ENCODE data around the gene ANTXR1. TPM values are rescaled to one million over a fixed set of nuclear protein-coding genes. Genes with fewer than 3 reads are reported as not detected.
A peak's percentile ranks its signal among the peaks of the same experiment; 100 is the strongest.

ANTXR1 gene
- total RNA-seq, 2 donors from 2014 or later: not detected

- Mint-ChIP-seq H3K27ac (no peak overlapping the region), H3K36me3 (ENCODE audit: low read depth) (peaks cover 2% of the 10 kb centered on the region), H3K27me3 (peaks cover 14% of the 10 kb centered on the region), H3K4me3 (no peak overlapping the region), H3K4me1 (no peaks in the 10 kb centered on the region)
- ATAC-seq: no peak
- DNase-seq: no peak
- no peaks in the 10 kb centered on the region for H3K9me3 ChIP-seq (ENCODE audit: control insufficient read depth, low read length, poor library complexity, severe bottlenecking)
Observed at GRCh38 chr2:68987021-68987503, 25.9 kb upstream of the ANTXR1 start.

- H3K4me3 Mint-ChIP-seq: no peak overlapping the region
- peaks cover 25% of the 10 kb centered on the region for H3K27me3 Mint-ChIP-seq
- no peak for DNase-seq
- no peak overlapping the region for H3K27ac Mint-ChIP-seq
- H3K9me3 ChIP-seq (ENCODE audit: control insufficient read depth, low read length, poor library complexity, severe bottlenecking): no peaks in the 10 kb centered on the region
- H3K36me3 Mint-ChIP-seq (ENCODE audit: low read depth): peaks cover 2% of the 10 kb centered on the region
- no peaks in the 10 kb centered on the region for H3K4me1 Mint-ChIP-seq
- no peak for ATAC-seq
Observed at GRCh38 chr2:68989035-68989434, 23.9 kb upstream of the ANTXR1 start.

- ATAC-seq: no peak
- Mint-ChIP-seq H3K4me1 (no peaks in the 10 kb centered on the region), H3K36me3 (ENCODE audit: low read depth) (peaks cover 2% of the 10 kb centered on the region), H3K27me3 (peaks cover 46% of the 10 kb centered on the region), H3K27ac (no peak overlapping the region), H3K4me3 (no peak overlapping the region)
- no peak for DNase-seq
- no peaks in the 10 kb centered on the region for H3K9me3 ChIP-seq (ENCODE audit: control insufficient read depth, low read length, poor library complexity, severe bottlenecking)
Observed at GRCh38 chr2:68992341-68992740, 20.6 kb upstream of the ANTXR1 start.

GRCh38 chr2:68992933-68993332 lies 20.0 kb upstream of the ANTXR1 start:
- H3K4me1 Mint-ChIP-seq: no peaks in the 10 kb centered on the region
- H3K36me3 Mint-ChIP-seq (ENCODE audit: low read depth): peaks cover 2% of the 10 kb centered on the region
- H3K9me3 ChIP-seq (ENCODE audit: control insufficient read depth, low read length, poor library complexity, severe bottlenecking): no peaks in the 10 kb centered on the region
- ATAC-seq (no peak), DNase-seq (no peak)
- H3K4me3 Mint-ChIP-seq: no peak overlapping the region
- no peak overlapping the region for H3K27ac Mint-ChIP-seq
- peaks cover 46% of the 10 kb centered on the region for H3K27me3 Mint-ChIP-seq

- H3K4me1 Mint-ChIP-seq: no peaks in the 10 kb centered on the region
- no peak overlapping the region for H3K27ac Mint-ChIP-seq
- ATAC-seq (no peak), DNase-seq (no peak)
- peaks cover 2% of the 10 kb centered on the region for H3K36me3 Mint-ChIP-seq (ENCODE audit: low read depth)
- H3K9me3 ChIP-seq (ENCODE audit: control insufficient read depth, low read length, poor library complexity, severe bottlenecking): no peaks in the 10 kb centered on the region
- H3K4me3 Mint-ChIP-seq: no peak overlapping the region
- peaks cover 46% of the 10 kb centered on the region for H3K27me3 Mint-ChIP-seq
Observed at GRCh38 chr2:68993660-68994059, 19.3 kb upstream of the ANTXR1 start.

- Mint-ChIP-seq H3K4me1 (no peaks in the 10 kb centered on the region), H3K36me3 (ENCODE audit: low read depth) (peaks cover 2% of the 10 kb centered on the region), H3K27ac (no peak overlapping the region), H3K4me3 (no peak overlapping the region), H3K27me3 (peaks cover 46% of the 10 kb centered on the region)
- ATAC-seq (no peak), DNase-seq (no peak)
- H3K9me3 ChIP-seq (ENCODE audit: control insufficient read depth, low read length, poor library complexity, severe bottlenecking): no peaks in the 10 kb centered on the region
Observed at GRCh38 chr2:68994864-68995263, 18.1 kb upstream of the ANTXR1 start.

- no peak overlapping the region for H3K4me3 Mint-ChIP-seq
- no peaks in the 10 kb centered on the region for H3K4me1 Mint-ChIP-seq
Observed at GRCh38 chr2:68995916-68996315, 17.1 kb upstream of the ANTXR1 start.

GRCh38 chr2:68997401-68997800 lies 15.6 kb upstream of the ANTXR1 start:
- H3K4me3 Mint-ChIP-seq: no peak overlapping the region
- peaks cover 39% of the 10 kb centered on the region for H3K27me3 Mint-ChIP-seq
- no peak overlapping the region for H3K27ac Mint-ChIP-seq
- H3K9me3 ChIP-seq (ENCODE audit: control insufficient read depth, low read length, poor library complexity, severe bottlenecking): peaks cover 9% of the 10 kb centered on the region
- no peaks in the 10 kb centered on the region for H3K36me3 Mint-ChIP-seq (ENCODE audit: low read depth)
- H3K4me1 Mint-ChIP-seq: no peaks in the 10 kb centered on the region
- DNase-seq (no peak), ATAC-seq (no peak)

More at GRCh38 chr2:68995916-68996315, 17.1 kb upstream of the ANTXR1 start:
- no peak overlapping the region for H3K27ac Mint-ChIP-seq
- peaks cover 44% of the 10 kb centered on the region for H3K27me3 Mint-ChIP-seq
- H3K9me3 ChIP-seq (ENCODE audit: control insufficient read depth, low read length, poor library complexity, severe bottlenecking): no peaks in the 10 kb centered on the region
- DNase-seq (no peak), ATAC-seq (no peak)
- no peaks in the 10 kb centered on the region for H3K36me3 Mint-ChIP-seq (ENCODE audit: low read depth)

- no peaks in the 10 kb centered on the region for H3K36me3 Mint-ChIP-seq (ENCODE audit: low read depth)
- H3K4me3 Mint-ChIP-seq: no peak overlapping the region
- no peaks in the 10 kb centered on the region for H3K4me1 Mint-ChIP-seq
- peaks cover 33% of the 10 kb centered on the region for H3K27me3 Mint-ChIP-seq
- peaks cover 9% of the 10 kb centered on the region for H3K9me3 ChIP-seq (ENCODE audit: control insufficient read depth, low read length, poor library complexity, severe bottlenecking)
- no peak overlapping the region for H3K27ac Mint-ChIP-seq
- DNase-seq (no peak), ATAC-seq (no peak)
Observed at GRCh38 chr2:69001879-69002278, 11.1 kb upstream of the ANTXR1 start.

- Mint-ChIP-seq H3K4me1 (no peaks in the 10 kb centered on the region), H3K36me3 (ENCODE audit: low read depth) (no peaks in the 10 kb centered on the region), H3K4me3 (no peak overlapping the region), H3K27ac (no peak overlapping the region), H3K27me3 (peaks cover 38% of the 10 kb centered on the region)
- H3K9me3 ChIP-seq (ENCODE audit: control insufficient read depth, low read length, poor library complexity, severe bottlenecking): peaks cover 9% of the 10 kb centered on the region
- DNase-seq (no peak), ATAC-seq (no peak)
Observed at GRCh38 chr2:69003731-69004130, 9.2 kb upstream of the ANTXR1 start.

GRCh38 chr2:69007169-69007568 lies 5.8 kb upstream of the ANTXR1 start:
- DNase-seq (no peak), ATAC-seq (no peak)
- H3K4me3 Mint-ChIP-seq: no peak overlapping the region
- H3K9me3 ChIP-seq (ENCODE audit: control insufficient read depth, low read length, poor library complexity, severe bottlenecking): peaks cover 2% of the 10 kb centered on the region
- peaks cover 2% of the 10 kb centered on the region for H3K36me3 Mint-ChIP-seq (ENCODE audit: low read depth)
- no peak overlapping the region for H3K27ac Mint-ChIP-seq
- H3K27me3 Mint-ChIP-seq: peaks cover 58% of the 10 kb centered on the region
- H3K4me1 Mint-ChIP-seq: no peaks in the 10 kb centered on the region

- Mint-ChIP-seq H3K27me3 (peaks cover 62% of the 10 kb centered on the region), H3K27ac (no peak overlapping the region), H3K4me3 (no peak overlapping the region), H3K4me1 (peaks cover 2% of the 10 kb centered on the region), H3K36me3 (ENCODE audit: low read depth) (peaks cover 3% of the 10 kb centered on the region)
- H3K9me3 ChIP-seq (ENCODE audit: control insufficient read depth, low read length, poor library complexity, severe bottlenecking): no peaks in the 10 kb centered on the region
- ATAC-seq (no peak), DNase-seq (no peak)
Observed at GRCh38 chr2:69007603-69008002, 5.4 kb upstream of the ANTXR1 start.

GRCh38 chr2:69010437-69011194 lies 2.4 kb upstream of the ANTXR1 start:
- DNase-seq (no peak), ATAC-seq (no peak)
- peaks cover 73% of the 10 kb centered on the region for H3K27me3 Mint-ChIP-seq
- no peak overlapping the region for H3K27ac Mint-ChIP-seq
- peaks cover 5% of the 10 kb centered on the region for H3K36me3 Mint-ChIP-seq (ENCODE audit: low read depth)
- peaks cover 14% of the 10 kb centered on the region for H3K4me1 Mint-ChIP-seq
- no peaks in the 10 kb centered on the region for H3K9me3 ChIP-seq (ENCODE audit: control insufficient read depth, low read length, poor library complexity, severe bottlenecking)
- H3K4me3 Mint-ChIP-seq: no peak overlapping the region

- Mint-ChIP-seq H3K27ac (no peak overlapping the region), H3K36me3 (ENCODE audit: low read depth) (peaks cover 5% of the 10 kb centered on the region), H3K27me3 (peaks cover 64% of the 10 kb centered on the region), H3K4me1 (peaks cover 14% of the 10 kb centered on the region), H3K4me3 (peak overlapping the region; percentile 92)
- no peak for ATAC-seq
- no peak for DNase-seq
- no peaks in the 10 kb centered on the region for H3K9me3 ChIP-seq (ENCODE audit: control insufficient read depth, low read length, poor library complexity, severe bottlenecking)
Observed at GRCh38 chr2:69011611-69012157, 1.3 kb upstream of the ANTXR1 start.

All from T-helper 17 cell (primary cell).